NCI-H446 (cell line): ENCODE data around the gene TSHZ2.
A peak's percentile ranks its signal among the peaks of the same experiment; 100 is the strongest.

Experiments used
- DNase-seq, 2 experiments: peaks; one replicate each; lab custom pipeline; 2025; lab: John Stamatoyannopoulos, UW

The TSHZ2 gene

GRCh38 chr20:52972190-52972937 lies at the start of gene TSHZ2:
Gene TSHZ2, plus strand, starts transcription at chr20:52972358. Its CDS starts 936 bp downstream, at chr20:52973294.
- DNase-seq: peak; percentile 21 to 61

GRCh38 chr20:52922436-52922835 lies 49.7 kb upstream of the TSHZ2 start:
- DNase-seq: no peak

- no peak for DNase-seq
These were observed 48.8 kb upstream of the TSHZ2 start for GRCh38 chr20:52923123-52923937.

GRCh38 chr20:52924411-52925271 lies 47.5 kb upstream of the TSHZ2 start:
- no peak for DNase-seq

GRCh38 chr20:52926505-52926904 lies 45.7 kb upstream of the TSHZ2 start:
- no peak for DNase-seq

- no peak for DNase-seq
These were observed 38.3 kb upstream of the TSHZ2 start for GRCh38 chr20:52933867-52934266.

- peak; percentile 58 to 81 for DNase-seq
These were observed 35.5 kb upstream of the TSHZ2 start for GRCh38 chr20:52936351-52937340.

GRCh38 chr20:52937591-52938100 lies 34.5 kb upstream of the TSHZ2 start:
- DNase-seq: no peak

- no peak for DNase-seq
These were observed 33.0 kb upstream of the TSHZ2 start for GRCh38 chr20:52939141-52939540.

- DNase-seq: peak; percentile 60 to 87
These were observed 30.4 kb upstream of the TSHZ2 start for GRCh38 chr20:52941808-52942207.

- DNase-seq: no peak
These were observed 28.8 kb upstream of the TSHZ2 start for GRCh38 chr20:52943185-52943841.

GRCh38 chr20:52945268-52945667 lies 26.9 kb upstream of the TSHZ2 start:
- no peak for DNase-seq

- DNase-seq: no peak
These were observed 26.2 kb upstream of the TSHZ2 start for GRCh38 chr20:52945862-52946522.

GRCh38 chr20:52948491-52948890 lies 23.7 kb upstream of the TSHZ2 start:
- no peak for DNase-seq

GRCh38 chr20:52953020-52953419 lies 19.1 kb upstream of the TSHZ2 start:
- DNase-seq: no peak

- no peak for DNase-seq
These were observed 17.3 kb upstream of the TSHZ2 start for GRCh38 chr20:52954849-52955248.

GRCh38 chr20:52958211-52958610 lies 13.9 kb upstream of the TSHZ2 start:
- DNase-seq: no peak

GRCh38 chr20:52959125-52959524 lies 13.0 kb upstream of the TSHZ2 start:
- DNase-seq: peak; percentile 63 to 83

- no peak for DNase-seq
These were observed 10.0 kb upstream of the TSHZ2 start for GRCh38 chr20:52962183-52962582.

GRCh38 chr20:52963131-52963530 lies 9.0 kb upstream of the TSHZ2 start:
- no peak for DNase-seq
